GM12892 (cell line): ENCODE results near the gene CRYBA4.

Experiments
- POLR2A ChIP-seq: IDR thresholded peaks from 2 replicates; pipeline ENCODE4 v1.6.1; 2011; ENCODE audit warnings: low read depth, low read length, control low read depth
- POLR2AphosphoS5 ChIP-seq: IDR thresholded peaks from 2 replicates; pipeline ENCODE4 v1.6.1; 2011; ENCODE audit warnings: low read depth, low read length, control low read depth

DNA sequence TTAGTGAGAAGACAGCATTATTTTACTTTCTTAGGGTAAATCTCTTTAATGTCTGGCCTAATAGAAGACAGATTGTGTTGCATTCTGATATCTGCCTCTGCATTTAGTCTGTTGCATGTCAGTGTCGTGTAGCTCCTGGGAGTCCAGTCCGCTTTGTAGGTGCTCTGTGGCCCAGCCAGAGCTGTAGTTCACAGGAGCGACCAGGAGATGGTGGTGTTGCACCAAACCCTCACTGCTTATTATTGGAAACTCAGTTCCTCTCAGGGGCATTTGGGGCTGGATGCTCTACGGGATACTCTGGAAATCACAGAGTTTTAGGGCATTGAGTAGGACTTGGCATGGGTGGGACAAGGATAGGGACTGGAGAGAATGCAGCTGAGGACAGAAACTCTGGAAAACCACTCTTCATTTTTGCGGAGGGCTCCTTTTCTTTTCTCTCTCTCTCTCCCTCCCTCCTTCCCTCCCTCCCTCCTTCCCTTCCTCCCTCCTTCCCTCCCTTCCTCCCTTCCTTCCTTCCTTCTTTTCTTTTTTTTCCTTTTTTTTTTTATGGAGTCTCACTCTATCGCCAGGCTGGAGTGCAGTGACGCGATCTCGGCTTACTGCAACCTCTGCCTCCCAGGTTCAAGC, 57.4 kb downstream of the CRYBA4 start:
- TF ChIP-seq POLR2AphosphoS5 (no peak), POLR2A (no peak)
